OCI-LY3 (cell line): ENCODE measurements around the gene SPDYC.

Experiments
- EZH2phosphoT487 ChIP-seq: fragments of 200-600 bp; shearing (Covaris generic); IDR thresholded peaks from 2 replicates; pipeline ENCODE4 v1.6.1; 2018; ENCODE audit warnings: antibody characterized with exemption, mixed run types, low read depth
- TF ChIP-seq, protein P1 (sequence below): fragments of 200-600, 300-600 bp; sonication (generic); IDR thresholded peaks from 2 replicates; pipeline ENCODE4 v1.5.1; 2014; ENCODE audit warnings: antibody characterized with exemption, low read length, low read depth

DNA sequence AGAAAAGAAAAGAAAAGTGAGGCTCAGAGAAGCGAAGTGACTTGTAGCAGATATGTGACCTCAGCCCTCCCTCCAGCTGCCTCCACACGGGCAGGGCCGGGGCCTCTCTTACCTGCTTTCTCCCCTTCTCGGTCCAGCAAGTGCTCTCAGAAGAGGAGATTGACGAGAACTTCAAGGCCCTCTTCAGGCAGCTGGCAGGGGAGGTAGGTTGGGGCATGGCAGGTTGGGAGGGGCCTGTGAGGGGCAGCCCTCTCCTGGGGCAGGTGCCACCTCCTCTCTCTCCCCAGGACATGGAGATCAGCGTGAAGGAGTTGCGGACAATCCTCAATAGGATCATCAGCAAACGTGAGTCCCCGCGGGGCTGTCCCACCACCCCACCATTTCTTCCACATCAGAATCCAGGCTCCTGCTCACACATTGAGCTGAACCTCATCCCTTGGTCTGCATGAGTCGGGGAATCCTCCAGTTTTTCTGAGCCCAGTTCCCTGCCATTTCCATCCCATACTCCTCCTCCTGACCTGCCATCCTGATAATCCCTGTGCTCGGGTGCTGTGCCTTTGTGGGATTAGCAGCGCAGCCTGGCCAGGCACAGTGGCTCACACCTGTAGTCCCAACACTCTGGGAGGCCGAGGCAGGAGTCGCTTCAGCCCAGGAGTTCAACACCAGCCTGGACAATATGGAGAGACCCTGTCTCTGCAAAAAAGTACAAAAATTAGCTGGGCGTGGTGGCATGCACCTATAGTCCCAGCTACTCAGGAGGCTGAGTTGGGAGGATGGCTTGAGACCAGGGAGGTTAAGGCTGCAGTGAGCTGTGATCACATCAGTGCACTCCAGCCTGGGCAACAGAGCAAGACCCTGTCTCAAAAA lies 38.1 kb downstream of the SPDYC start:
- TF ChIP-seq, protein P1, sequence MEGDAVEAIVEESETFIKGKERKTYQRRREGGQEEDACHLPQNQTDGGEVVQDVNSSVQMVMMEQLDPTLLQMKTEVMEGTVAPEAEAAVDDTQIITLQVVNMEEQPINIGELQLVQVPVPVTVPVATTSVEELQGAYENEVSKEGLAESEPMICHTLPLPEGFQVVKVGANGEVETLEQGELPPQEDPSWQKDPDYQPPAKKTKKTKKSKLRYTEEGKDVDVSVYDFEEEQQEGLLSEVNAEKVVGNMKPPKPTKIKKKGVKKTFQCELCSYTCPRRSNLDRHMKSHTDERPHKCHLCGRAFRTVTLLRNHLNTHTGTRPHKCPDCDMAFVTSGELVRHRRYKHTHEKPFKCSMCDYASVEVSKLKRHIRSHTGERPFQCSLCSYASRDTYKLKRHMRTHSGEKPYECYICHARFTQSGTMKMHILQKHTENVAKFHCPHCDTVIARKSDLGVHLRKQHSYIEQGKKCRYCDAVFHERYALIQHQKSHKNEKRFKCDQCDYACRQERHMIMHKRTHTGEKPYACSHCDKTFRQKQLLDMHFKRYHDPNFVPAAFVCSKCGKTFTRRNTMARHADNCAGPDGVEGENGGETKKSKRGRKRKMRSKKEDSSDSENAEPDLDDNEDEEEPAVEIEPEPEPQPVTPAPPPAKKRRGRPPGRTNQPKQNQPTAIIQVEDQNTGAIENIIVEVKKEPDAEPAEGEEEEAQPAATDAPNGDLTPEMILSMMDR: no peak
- no peak for TF ChIP-seq EZH2phosphoT487
